ENCODE results near the gene CHST9. TPM values are rescaled to one million over a fixed set of nuclear protein-coding genes. Genes with fewer than 3 reads are reported as not detected.

CHST9 gene
- polyA plus RNA-seq, 1 donor from 2014 or later, result 0.32 TPM

GRCh38 chr18:27009293-27009692 is 175.8 kb downstream of the CHST9 start:
- H4K20me1 ChIP-seq (ENCODE audit: insufficient read depth), result no peaks in the 10 kb centered on the region
- H3K9ac ChIP-seq (ENCODE audit: low read length), result no peak overlapping the region
- TF ChIP-seq POLR2AphosphoS5 (IDR thresholded peaks at IDR 0.05) (no peak), TAF1 (IDR thresholded peaks at IDR 0.05; ENCODE audit: low read depth) (no peak), SMC3 (conservative IDR thresholded peaks at IDR 0.05; ENCODE audit: poor library complexity) (no peak), MXI1 (conservative IDR thresholded peaks at IDR 0.05; ENCODE audit: poor library complexity, severe bottlenecking) (no peak), RAD21 (conservative IDR thresholded peaks at IDR 0.05) (no peak), EP300 (conservative IDR thresholded peaks at IDR 0.05; ENCODE audit: poor library complexity, severe bottlenecking) (no peak), EZH2 (IDR thresholded peaks at IDR 0.05; ENCODE audit: borderline replicate concordance, insufficient read depth, low read length, poor library complexity, severe bottlenecking) (no peak), CTCF (IDR thresholded peaks at IDR 0.05; ENCODE audit: poor library complexity, severe bottlenecking) (no peak)
- TF ChIP-seq, protein P1, sequence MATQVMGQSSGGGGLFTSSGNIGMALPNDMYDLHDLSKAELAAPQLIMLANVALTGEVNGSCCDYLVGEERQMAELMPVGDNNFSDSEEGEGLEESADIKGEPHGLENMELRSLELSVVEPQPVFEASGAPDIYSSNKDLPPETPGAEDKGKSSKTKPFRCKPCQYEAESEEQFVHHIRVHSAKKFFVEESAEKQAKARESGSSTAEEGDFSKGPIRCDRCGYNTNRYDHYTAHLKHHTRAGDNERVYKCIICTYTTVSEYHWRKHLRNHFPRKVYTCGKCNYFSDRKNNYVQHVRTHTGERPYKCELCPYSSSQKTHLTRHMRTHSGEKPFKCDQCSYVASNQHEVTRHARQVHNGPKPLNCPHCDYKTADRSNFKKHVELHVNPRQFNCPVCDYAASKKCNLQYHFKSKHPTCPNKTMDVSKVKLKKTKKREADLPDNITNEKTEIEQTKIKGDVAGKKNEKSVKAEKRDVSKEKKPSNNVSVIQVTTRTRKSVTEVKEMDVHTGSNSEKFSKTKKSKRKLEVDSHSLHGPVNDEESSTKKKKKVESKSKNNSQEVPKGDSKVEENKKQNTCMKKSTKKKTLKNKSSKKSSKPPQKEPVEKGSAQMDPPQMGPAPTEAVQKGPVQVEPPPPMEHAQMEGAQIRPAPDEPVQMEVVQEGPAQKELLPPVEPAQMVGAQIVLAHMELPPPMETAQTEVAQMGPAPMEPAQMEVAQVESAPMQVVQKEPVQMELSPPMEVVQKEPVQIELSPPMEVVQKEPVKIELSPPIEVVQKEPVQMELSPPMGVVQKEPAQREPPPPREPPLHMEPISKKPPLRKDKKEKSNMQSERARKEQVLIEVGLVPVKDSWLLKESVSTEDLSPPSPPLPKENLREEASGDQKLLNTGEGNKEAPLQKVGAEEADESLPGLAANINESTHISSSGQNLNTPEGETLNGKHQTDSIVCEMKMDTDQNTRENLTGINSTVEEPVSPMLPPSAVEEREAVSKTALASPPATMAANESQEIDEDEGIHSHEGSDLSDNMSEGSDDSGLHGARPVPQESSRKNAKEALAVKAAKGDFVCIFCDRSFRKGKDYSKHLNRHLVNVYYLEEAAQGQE (IDR thresholded peaks at IDR 0.05; ENCODE audit: borderline replicate concordance), result no peak
- no peak overlapping the region for H3K4me2 ChIP-seq (ENCODE audit: low read length)
- no peak overlapping the region for H3K27ac ChIP-seq (ENCODE audit: low read length)
- H2AFZ ChIP-seq (ENCODE audit: low read depth, low read length), result no peak overlapping the region
- H3K36me3 ChIP-seq (ENCODE audit: insufficient read depth, low read length), result no peaks in the 10 kb centered on the region
- no peaks in the 10 kb centered on the region for H3K27me3 ChIP-seq (ENCODE audit: insufficient read depth, low read depth, low read length)
- no peaks in the 10 kb centered on the region for H3K9me3 ChIP-seq (ENCODE audit: low read length)
- no peak overlapping the region for H3K4me3 ChIP-seq (ENCODE audit: low read length)
- H3K79me2 ChIP-seq (replicated peaks; ENCODE audit: insufficient read depth, low read length), result no peaks in the 10 kb centered on the region
- no peaks in the 10 kb centered on the region for H3F3A ChIP-seq (ENCODE audit: insufficient read depth, low read length, poor library complexity, severe bottlenecking)
- H3K9me2 ChIP-seq (ENCODE audit: insufficient read depth, low read length), result no peaks in the 10 kb centered on the region

GRCh38 chr18:27008575-27008974 is 176.5 kb downstream of the CHST9 start:
- no peak overlapping the region for H3K27ac ChIP-seq (ENCODE audit: low read length)
- no peak for TF ChIP-seq CTCF (IDR thresholded peaks at IDR 0.05; ENCODE audit: poor library complexity, severe bottlenecking)
- H4K20me1 ChIP-seq (ENCODE audit: insufficient read depth), result no peaks in the 10 kb centered on the region
- no peaks in the 10 kb centered on the region for H3K27me3 ChIP-seq (ENCODE audit: insufficient read depth, low read depth, low read length)
- no peak overlapping the region for H3K9ac ChIP-seq (ENCODE audit: low read length)
- H3K79me2 ChIP-seq (replicated peaks; ENCODE audit: insufficient read depth, low read length), result no peaks in the 10 kb centered on the region
- H3K36me3 ChIP-seq (ENCODE audit: insufficient read depth, low read length), result no peaks in the 10 kb centered on the region
- H2AFZ ChIP-seq (ENCODE audit: low read depth, low read length), result no peak overlapping the region
- no peaks in the 10 kb centered on the region for H3K9me2 ChIP-seq (ENCODE audit: insufficient read depth, low read length)
- H3F3A ChIP-seq (ENCODE audit: insufficient read depth, low read length, poor library complexity, severe bottlenecking), result no peaks in the 10 kb centered on the region
- no peak overlapping the region for H3K4me3 ChIP-seq (ENCODE audit: low read length)
- no peak overlapping the region for H3K4me2 ChIP-seq (ENCODE audit: low read length)
- H3K9me3 ChIP-seq (ENCODE audit: low read length), result no peaks in the 10 kb centered on the region

Measured in neural cell (in vitro differentiated cells).